ENCODE results near the gene SDR42E1.
"Not testable (repeated sequence)": the region's sequence is repeated elsewhere in the genome, so short reads cannot be mapped to it uniquely, and the experiment has no call there.

The SDR42E1 gene

GRCh38 chr16:82034981-82035612 lies 23.8 kb upstream of the SDR42E1 start, which contains the start of gene HSD17B2:
HSD17B2 (plus strand) TSS chr16:82035253; CDS start chr16:82035425, 172 bp downstream.
- DNase-seq, result no peak

- no peak for DNase-seq
Observed at GRCh38 chr16:82033683-82034300, 22.5 kb upstream of the SDR42E1 start.

- no peak for DNase-seq
Observed at GRCh38 chr16:82033006-82033405, 21.7 kb upstream of the SDR42E1 start.

- DNase-seq, result no peak
Observed at GRCh38 chr16:82031116-82032084, 20.1 kb upstream of the SDR42E1 start.

GRCh38 chr16:82027629-82028064 lies 16.4 kb upstream of the SDR42E1 start:
- DNase-seq, result no peak

GRCh38 chr16:82024883-82025282 lies 13.6 kb upstream of the SDR42E1 start:
- no peak for DNase-seq

GRCh38 chr16:82024316-82024715 lies 13.0 kb upstream of the SDR42E1 start:
- no peak for DNase-seq

GRCh38 chr16:82023206-82023605 lies 11.9 kb upstream of the SDR42E1 start:
- DNase-seq, result no peak

- no peak for DNase-seq
Observed at GRCh38 chr16:82020051-82020450, 8.8 kb upstream of the SDR42E1 start.

- no peak for DNase-seq
Observed at GRCh38 chr16:82019535-82019934, 8.3 kb upstream of the SDR42E1 start.

- no peak for DNase-seq
Observed at GRCh38 chr16:82017911-82018568, 6.8 kb upstream of the SDR42E1 start.

GRCh38 chr16:82016964-82017363 lies 5.7 kb upstream of the SDR42E1 start:
- DNase-seq, result no peak

- no peak for DNase-seq
Observed at GRCh38 chr16:82016263-82016662, 5.0 kb upstream of the SDR42E1 start.

- no peak for DNase-seq
Observed at GRCh38 chr16:82013139-82013538, 1.9 kb upstream of the SDR42E1 start.

- no peak for DNase-seq
Observed at GRCh38 chr16:82010649-82011048, 621 bp downstream of the SDR42E1 start.

- DNase-seq, result not testable (repeated sequence)
Observed at GRCh38 chr16:82009789-82010188, 1.5 kb downstream of the SDR42E1 start.

- DNase-seq, result no peak
Observed at GRCh38 chr16:82008957-82009592, 2.2 kb downstream of the SDR42E1 start.

GRCh38 chr16:82007189-82007588 lies 4.1 kb downstream of the SDR42E1 start:
- DNase-seq, result no peak

GRCh38 chr16:82006036-82006435 lies 5.2 kb downstream of the SDR42E1 start:
- DNase-seq, result no peak

- DNase-seq, result no peak
Observed at GRCh38 chr16:82005027-82005830, 6.0 kb downstream of the SDR42E1 start.

- DNase-seq, result no peak
Observed at GRCh38 chr16:82004601-82005000, 6.7 kb downstream of the SDR42E1 start.

- no peak for DNase-seq
Observed at GRCh38 chr16:82002831-82003230, 8.4 kb downstream of the SDR42E1 start.
